ENCODE data around the gene ARID1A. TPM values are rescaled to one million over a fixed set of nuclear protein-coding genes. Genes with fewer than 3 reads are reported as not detected.

Gene ARID1A
- total RNA-seq, 1 experiment from 2014 or later = 55.8 TPM

DNA sequence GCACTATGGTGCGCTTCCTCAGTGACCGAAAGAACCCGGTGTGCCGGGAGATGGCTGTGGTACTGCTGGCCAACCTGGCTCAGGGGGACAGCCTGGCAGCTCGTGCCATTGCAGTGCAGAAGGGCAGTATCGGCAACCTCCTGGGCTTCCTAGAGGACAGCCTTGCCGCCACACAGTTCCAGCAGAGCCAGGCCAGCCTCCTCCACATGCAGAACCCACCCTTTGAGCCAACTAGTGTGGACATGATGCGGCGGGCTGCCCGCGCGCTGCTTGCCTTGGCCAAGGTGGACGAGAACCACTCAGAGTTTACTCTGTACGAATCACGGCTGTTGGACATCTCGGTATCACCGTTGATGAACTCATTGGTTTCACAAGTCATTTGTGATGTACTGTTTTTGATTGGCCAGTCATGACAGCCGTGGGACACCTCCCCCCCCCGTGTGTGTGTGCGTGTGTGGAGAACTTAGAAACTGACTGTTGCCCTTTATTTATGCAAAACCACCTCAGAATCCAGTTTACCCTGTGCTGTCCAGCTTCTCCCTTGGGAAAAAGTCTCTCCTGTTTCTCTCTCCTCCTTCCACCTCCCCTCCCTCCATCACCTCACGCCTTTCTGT is 84.6 kb downstream of the ARID1A start:
- Histone ChIP-seq H3K4me2 (ENCODE audit: low read depth, low read length, poor library complexity, severe bottlenecking) (no peak overlapping the region), H3K9me2 (replicated peaks; ENCODE audit: insufficient read depth, low read length) (no peaks in the 10 kb centered on the region), H3K4me3 (ENCODE audit: low read length) (no peak overlapping the region), H3K9me3 (ENCODE audit: low read length) (no peaks in the 10 kb centered on the region), H3K36me3 (ENCODE audit: insufficient read depth, low read length) (peaks cover 57% of the 10 kb centered on the region), H3K9ac (ENCODE audit: low read length) (no peak overlapping the region), H2AFZ (ENCODE audit: low read length) (no peak overlapping the region), H3K4me1 (ENCODE audit: low read length) (peaks cover 30% of the 10 kb centered on the region), H3K27me3 (ENCODE audit: low read length) (no peaks in the 10 kb centered on the region), H4K20me1 (ENCODE audit: insufficient read depth, low read depth, low read length) (no peaks in the 10 kb centered on the region), H3K27ac (ENCODE audit: low read length) (no peak overlapping the region), H3K79me2 (ENCODE audit: low read length) (peaks cover 8% of the 10 kb centered on the region; the same call in 1 of the 2 replicates)
- DNase-seq = no peak

DNA sequence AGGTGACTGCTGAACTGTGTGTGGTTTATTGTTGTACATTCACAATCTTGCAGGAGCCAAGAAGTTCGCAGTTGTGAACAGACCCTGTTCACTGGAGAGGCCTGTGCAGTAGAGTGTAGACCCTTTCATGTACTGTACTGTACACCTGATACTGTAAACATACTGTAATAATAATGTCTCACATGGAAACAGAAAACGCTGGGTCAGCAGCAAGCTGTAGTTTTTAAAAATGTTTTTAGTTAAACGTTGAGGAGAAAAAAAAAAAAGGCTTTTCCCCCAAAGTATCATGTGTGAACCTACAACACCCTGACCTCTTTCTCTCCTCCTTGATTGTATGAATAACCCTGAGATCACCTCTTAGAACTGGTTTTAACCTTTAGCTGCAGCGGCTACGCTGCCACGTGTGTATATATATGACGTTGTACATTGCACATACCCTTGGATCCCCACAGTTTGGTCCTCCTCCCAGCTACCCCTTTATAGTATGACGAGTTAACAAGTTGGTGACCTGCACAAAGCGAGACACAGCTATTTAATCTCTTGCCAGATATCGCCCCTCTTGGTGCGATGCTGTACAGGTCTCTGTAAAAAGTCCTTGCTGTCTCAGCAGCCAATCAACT is 85.5 kb downstream of the ARID1A start:
- Histone ChIP-seq H3K79me2 (ENCODE audit: low read length) (peaks cover 8% of the 10 kb centered on the region; the same call in 1 of the 2 replicates), H3K27me3 (ENCODE audit: low read length) (no peaks in the 10 kb centered on the region), H3K9me3 (ENCODE audit: low read length) (no peaks in the 10 kb centered on the region), H3K4me3 (ENCODE audit: low read length) (no peak overlapping the region), H3K4me1 (ENCODE audit: low read length) (peaks cover 39% of the 10 kb centered on the region), H3K27ac (ENCODE audit: low read length) (no peak overlapping the region), H3K9ac (ENCODE audit: low read length) (no peak overlapping the region), H3K4me2 (ENCODE audit: low read depth, low read length, poor library complexity, severe bottlenecking) (no peak overlapping the region), H4K20me1 (ENCODE audit: insufficient read depth, low read depth, low read length) (no peaks in the 10 kb centered on the region), H3K36me3 (ENCODE audit: insufficient read depth, low read length) (peaks cover 51% of the 10 kb centered on the region), H2AFZ (ENCODE audit: low read length) (no peak overlapping the region), H3K9me2 (replicated peaks; ENCODE audit: insufficient read depth, low read length) (no peaks in the 10 kb centered on the region)
- no peak for DNase-seq

DNA sequence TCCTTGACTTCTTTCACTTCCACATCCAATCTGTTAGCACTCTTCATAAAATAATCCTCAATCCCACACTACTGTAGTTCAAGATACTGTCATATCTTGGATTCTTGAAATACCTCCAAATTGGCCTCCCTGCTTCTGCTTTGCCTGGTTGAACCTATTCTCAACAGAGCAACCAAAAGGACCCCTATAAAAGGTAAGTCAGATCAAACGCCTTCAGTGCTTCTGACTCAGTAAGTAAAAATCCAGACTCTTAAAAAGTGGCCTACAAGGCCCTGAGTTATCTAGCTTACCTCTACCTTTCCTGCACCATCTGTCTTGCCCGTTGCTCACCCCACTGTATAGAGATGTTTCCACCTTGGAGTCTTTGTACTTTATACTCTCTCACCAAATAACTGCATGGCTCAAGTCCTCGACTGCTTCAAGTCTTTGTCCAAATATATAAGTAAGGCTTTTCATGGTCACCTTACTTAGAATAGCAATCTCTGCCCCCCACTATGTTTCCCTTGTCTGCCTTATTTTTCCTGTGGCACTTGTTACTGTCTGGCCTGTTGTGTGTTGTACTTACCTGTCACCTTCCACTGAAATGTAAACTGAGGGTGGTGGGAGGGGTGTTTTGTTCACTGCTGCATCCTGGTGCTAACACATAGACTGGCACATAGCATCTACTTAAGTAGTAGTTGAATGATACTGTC is 86.9 kb downstream of the ARID1A start:
- DNase-seq = no peak
- H2AFZ ChIP-seq (ENCODE audit: low read length) = no peak overlapping the region
- H3K4me3 ChIP-seq (ENCODE audit: low read length) = no peak overlapping the region
- H3K9ac ChIP-seq (ENCODE audit: low read length) = no peak overlapping the region
- H3K4me1 ChIP-seq (ENCODE audit: low read length) = peaks cover 51% of the 10 kb centered on the region
- H4K20me1 ChIP-seq (ENCODE audit: insufficient read depth, low read depth, low read length) = no peaks in the 10 kb centered on the region
- no peaks in the 10 kb centered on the region for H3K9me3 ChIP-seq (ENCODE audit: low read length)
- no peaks in the 10 kb centered on the region for H3K27me3 ChIP-seq (ENCODE audit: low read length)
- peaks cover 40% of the 10 kb centered on the region for H3K36me3 ChIP-seq (ENCODE audit: insufficient read depth, low read length)
- no peaks in the 10 kb centered on the region for H3K9me2 ChIP-seq (replicated peaks; ENCODE audit: insufficient read depth, low read length)
- peak overlapping the region; percentile 2; the same call in 1 of the 2 replicates for H3K27ac ChIP-seq (ENCODE audit: low read length)
- H3K79me2 ChIP-seq (ENCODE audit: low read length) = peaks cover 4% of the 10 kb centered on the region; the same call in 1 of the 2 replicates
- no peak overlapping the region for H3K4me2 ChIP-seq (ENCODE audit: low read depth, low read length, poor library complexity, severe bottlenecking)

DNA sequence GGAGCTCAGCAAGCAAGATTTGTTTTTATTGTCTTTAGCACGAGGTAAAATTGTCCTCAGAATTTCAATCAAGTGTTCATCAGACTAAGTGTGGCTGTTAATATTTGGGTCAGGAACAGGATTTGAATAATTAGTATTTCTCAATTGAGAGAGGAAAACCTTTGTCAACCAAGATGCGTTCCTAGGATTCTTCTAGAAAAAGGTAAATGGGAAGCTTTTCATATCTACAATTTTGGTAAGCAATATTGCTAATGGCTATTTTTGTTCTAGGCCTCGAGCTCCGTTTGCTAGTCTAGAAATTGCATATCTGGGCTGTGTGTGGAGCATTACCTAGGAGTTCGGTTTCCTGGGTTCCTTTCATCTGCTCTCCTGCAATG is 87.8 kb downstream of the ARID1A start:
- H3K4me1 ChIP-seq (ENCODE audit: low read length) = peaks cover 51% of the 10 kb centered on the region
- no peak for DNase-seq

DNA sequence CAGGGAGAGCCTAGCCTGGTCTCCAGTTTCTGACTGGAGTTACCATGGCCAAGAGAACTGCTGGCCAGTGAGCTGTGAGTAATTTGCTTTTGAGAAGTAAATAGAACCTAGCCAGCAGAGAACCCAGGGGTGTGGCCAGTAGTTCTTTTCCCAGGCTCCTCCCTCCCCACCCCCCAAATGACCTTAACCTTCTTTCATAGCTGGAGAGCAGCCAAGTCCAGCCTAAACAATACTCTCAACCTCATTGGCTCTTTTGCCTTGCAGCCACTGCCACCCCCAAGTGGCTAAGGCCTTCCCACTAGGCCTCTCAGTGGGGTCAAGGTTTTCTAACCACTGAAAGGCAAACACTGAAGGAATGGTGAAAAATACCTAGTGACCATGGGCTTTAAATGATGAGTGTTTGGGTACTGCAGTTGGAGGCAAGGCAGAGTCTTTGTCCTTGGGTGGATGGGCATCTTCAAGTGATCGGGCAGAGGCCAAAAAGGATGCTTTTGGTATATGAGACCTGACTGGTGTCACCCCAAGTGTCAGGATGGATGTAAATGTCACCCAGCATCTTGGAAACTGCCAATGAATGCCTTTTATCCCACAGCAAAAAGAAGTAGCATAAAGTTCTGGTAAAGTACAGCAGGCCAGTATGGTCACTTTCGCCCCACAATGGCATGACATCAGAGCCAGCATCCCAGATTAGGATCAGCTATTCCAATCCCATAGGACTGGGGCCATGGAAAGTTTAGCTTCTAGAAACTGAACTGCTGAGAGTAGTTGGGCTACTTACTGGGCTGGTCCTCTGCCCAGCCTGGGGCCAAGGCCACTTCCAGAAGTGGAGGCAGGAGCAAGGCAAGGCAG is 88.4 kb downstream of the ARID1A start:
- Histone ChIP-seq H3K4me1 (ENCODE audit: low read length) (peaks cover 56% of the 10 kb centered on the region), H3K9ac (ENCODE audit: low read length) (no peak overlapping the region), H4K20me1 (ENCODE audit: insufficient read depth, low read depth, low read length) (no peaks in the 10 kb centered on the region), H3K4me2 (ENCODE audit: low read depth, low read length, poor library complexity, severe bottlenecking) (no peak overlapping the region), H3K9me2 (replicated peaks; ENCODE audit: insufficient read depth, low read length) (no peaks in the 10 kb centered on the region), H2AFZ (ENCODE audit: low read length) (no peak overlapping the region), H3K36me3 (ENCODE audit: insufficient read depth, low read length) (peaks cover 30% of the 10 kb centered on the region; the same call in 1 of the 2 replicates), H3K27ac (ENCODE audit: low read length) (peak overlapping the region; percentile 95; the same call in 1 of the 2 replicates), H3K9me3 (ENCODE audit: low read length) (no peaks in the 10 kb centered on the region), H3K27me3 (ENCODE audit: low read length) (no peaks in the 10 kb centered on the region), H3K4me3 (ENCODE audit: low read length) (no peak overlapping the region), H3K79me2 (ENCODE audit: low read length) (no peaks in the 10 kb centered on the region; the same call in 1 of the 2 replicates)
- DNase-seq = no peak

More for the DNA sequence above, 87.8 kb downstream of the ARID1A start:
- peaks cover 35% of the 10 kb centered on the region for H3K36me3 ChIP-seq (ENCODE audit: insufficient read depth, low read length)
- no peaks in the 10 kb centered on the region for H3K9me3 ChIP-seq (ENCODE audit: low read length)
- no peak overlapping the region for H3K9ac ChIP-seq (ENCODE audit: low read length)
- H3K9me2 ChIP-seq (replicated peaks; ENCODE audit: insufficient read depth, low read length) = no peaks in the 10 kb centered on the region
- no peaks in the 10 kb centered on the region for H4K20me1 ChIP-seq (ENCODE audit: insufficient read depth, low read depth, low read length)
- no peaks in the 10 kb centered on the region for H3K27me3 ChIP-seq (ENCODE audit: low read length)
- no peak overlapping the region for H3K4me2 ChIP-seq (ENCODE audit: low read depth, low read length, poor library complexity, severe bottlenecking)
- H3K27ac ChIP-seq (ENCODE audit: low read length) = no peak overlapping the region
- peaks cover under 1% of the 10 kb centered on the region; the same call in 1 of the 2 replicates for H3K79me2 ChIP-seq (ENCODE audit: low read length)
- H3K4me3 ChIP-seq (ENCODE audit: low read length) = no peak overlapping the region
- no peak overlapping the region for H2AFZ ChIP-seq (ENCODE audit: low read length)

DNA sequence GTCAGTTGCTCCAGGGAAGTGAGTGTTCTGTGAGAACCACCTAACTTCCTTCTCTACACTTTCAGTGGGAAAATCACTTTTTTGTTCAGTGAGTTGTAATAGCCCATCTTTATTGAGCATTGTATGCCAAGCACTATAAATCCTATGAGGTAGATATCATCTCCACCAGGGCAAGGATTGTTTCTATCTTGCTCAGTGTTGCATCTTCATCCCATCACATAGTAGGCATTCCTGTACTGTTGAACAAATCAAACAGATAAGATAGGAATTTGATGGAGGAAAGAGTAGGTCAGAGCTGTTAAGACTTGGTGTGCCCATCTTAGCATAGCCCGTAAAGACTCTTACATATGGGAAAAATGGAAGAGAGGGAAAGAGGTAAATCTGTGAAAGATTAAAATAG is 89.1 kb downstream of the ARID1A start:
- Histone ChIP-seq H3K36me3 (ENCODE audit: insufficient read depth, low read length) (peaks cover 25% of the 10 kb centered on the region; the same call in 1 of the 2 replicates), H4K20me1 (ENCODE audit: insufficient read depth, low read depth, low read length) (no peaks in the 10 kb centered on the region), H3K4me1 (ENCODE audit: low read length) (peaks cover 59% of the 10 kb centered on the region), H3K79me2 (ENCODE audit: low read length) (no peaks in the 10 kb centered on the region; the same call in 1 of the 2 replicates), H3K9me2 (replicated peaks; ENCODE audit: insufficient read depth, low read length) (no peaks in the 10 kb centered on the region), H3K4me2 (ENCODE audit: low read depth, low read length, poor library complexity, severe bottlenecking) (peak overlapping the region; percentile 82), H3K27me3 (ENCODE audit: low read length) (no peaks in the 10 kb centered on the region), H3K27ac (ENCODE audit: low read length) (peak overlapping the region; percentile 95; the same call in 1 of the 2 replicates), H2AFZ (ENCODE audit: low read length) (no peak overlapping the region), H3K9ac (ENCODE audit: low read length) (no peak overlapping the region), H3K9me3 (ENCODE audit: low read length) (no peaks in the 10 kb centered on the region), H3K4me3 (ENCODE audit: low read length) (no peak overlapping the region)
- DNase-seq = no peak

DNA sequence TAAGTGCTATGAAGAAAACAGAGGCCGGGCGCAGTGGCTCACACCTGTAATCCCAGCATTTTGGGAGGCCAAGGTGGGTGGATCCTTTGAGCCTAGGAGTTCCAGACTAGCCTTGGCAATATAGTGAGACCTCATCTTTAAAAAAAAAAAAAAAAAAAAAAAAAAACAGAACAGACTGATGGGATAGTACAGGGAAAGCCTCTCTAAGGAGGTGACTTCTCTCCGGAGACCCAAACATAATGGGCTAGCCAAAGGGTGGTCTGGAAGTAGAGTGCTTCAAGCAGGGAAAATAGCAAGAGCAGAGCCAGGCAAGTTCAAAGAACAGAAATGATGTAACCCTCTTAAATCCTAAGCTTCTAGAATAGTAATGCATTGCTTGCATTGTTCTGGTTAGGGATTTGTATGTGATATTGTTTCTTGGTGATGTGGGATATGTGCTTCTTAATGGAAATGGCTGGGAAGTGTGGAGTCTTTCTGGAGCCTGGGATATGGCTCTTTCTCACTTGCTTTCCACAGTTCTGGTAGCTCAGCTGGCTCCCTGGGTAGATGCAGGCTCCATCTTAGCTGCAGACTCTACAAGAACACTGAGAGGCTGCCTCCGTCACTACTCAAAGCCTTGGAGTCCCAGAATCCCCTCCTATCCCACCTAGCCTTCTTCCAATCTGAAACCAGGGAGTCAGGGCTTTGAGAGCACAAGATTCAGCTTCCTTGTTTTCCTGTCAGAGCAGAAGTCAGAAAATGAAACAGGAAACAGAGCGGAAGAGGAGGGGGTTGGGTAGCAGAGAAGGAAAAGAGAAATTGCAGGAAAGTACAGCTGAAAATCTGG is 90.0 kb downstream of the ARID1A start:
- H3K36me3 ChIP-seq (ENCODE audit: insufficient read depth, low read length) = peaks cover 18% of the 10 kb centered on the region; the same call in 1 of the 2 replicates
- peak overlapping the region; percentile 82 for H3K4me2 ChIP-seq (ENCODE audit: low read depth, low read length, poor library complexity, severe bottlenecking)
- no peak overlapping the region for H2AFZ ChIP-seq (ENCODE audit: low read length)
- peak; percentile 63 for DNase-seq
- no peaks in the 10 kb centered on the region for H3K27me3 ChIP-seq (ENCODE audit: low read length)
- H3K79me2 ChIP-seq (ENCODE audit: low read length) = no peaks in the 10 kb centered on the region; the same call in 1 of the 2 replicates
- no peaks in the 10 kb centered on the region for H3K9me3 ChIP-seq (ENCODE audit: low read length)
- no peaks in the 10 kb centered on the region for H3K9me2 ChIP-seq (replicated peaks; ENCODE audit: insufficient read depth, low read length)
- no peaks in the 10 kb centered on the region for H4K20me1 ChIP-seq (ENCODE audit: insufficient read depth, low read depth, low read length)
- peak overlapping the region; percentile 95 for H3K27ac ChIP-seq (ENCODE audit: low read length)
- H3K4me1 ChIP-seq (ENCODE audit: low read length) = peaks cover 65% of the 10 kb centered on the region
- peak overlapping the region; percentile 92 for H3K9ac ChIP-seq (ENCODE audit: low read length)
- H3K4me3 ChIP-seq (ENCODE audit: low read length) = peak overlapping the region; percentile 86
